ENCODE data around the gene BMPR1B. TPM values are rescaled to one million over a fixed set of nuclear protein-coding genes. Genes with fewer than 3 reads are reported as not detected.
"Not testable (repeated sequence)": the region's sequence is repeated elsewhere in the genome, so short reads cannot be mapped to it uniquely, and the experiment has no call there.

Gene BMPR1B
- total RNA-seq, 1 donor from 2014 or later = 23.6 TPM

GRCh38 chr4:95048296-95048695, 290.5 kb downstream of the BMPR1B start:
- DNase-seq = no peak

- DNase-seq = no peak
These were observed 291.9 kb downstream of the BMPR1B start for GRCh38 chr4:95049551-95050233.

- no peak for DNase-seq
These were observed 293.4 kb downstream of the BMPR1B start for GRCh38 chr4:95050980-95051701.

- no peak for DNase-seq
These were observed 293.9 kb downstream of the BMPR1B start for GRCh38 chr4:95051702-95052020.

- DNase-seq = no peak
These were observed 301.2 kb downstream of the BMPR1B start for GRCh38 chr4:95058991-95059390.

- no peak for DNase-seq
These were observed 301.9 kb downstream of the BMPR1B start for GRCh38 chr4:95059663-95060062.

GRCh38 chr4:95061220-95061619, 303.5 kb downstream of the BMPR1B start:
- DNase-seq = no peak

GRCh38 chr4:95061801-95062200, 304.0 kb downstream of the BMPR1B start:
- DNase-seq = not testable (repeated sequence)

GRCh38 chr4:95066050-95066449, 308.3 kb downstream of the BMPR1B start:
- no peak for DNase-seq

- DNase-seq = no peak
These were observed 310.6 kb downstream of the BMPR1B start for GRCh38 chr4:95068401-95068800.

- no peak for DNase-seq
These were observed 311.2 kb downstream of the BMPR1B start for GRCh38 chr4:95068818-95069478.

GRCh38 chr4:95071851-95072250, 314.1 kb downstream of the BMPR1B start:
- no peak for DNase-seq

- DNase-seq = no peak
These were observed 315.9 kb downstream of the BMPR1B start for GRCh38 chr4:95073646-95074045.

- DNase-seq = no peak
These were observed 320.1 kb downstream of the BMPR1B start for GRCh38 chr4:95077864-95078263.

- no peak for DNase-seq
These were observed 323.2 kb downstream of the BMPR1B start for GRCh38 chr4:95080969-95081368.

- no peak for DNase-seq
These were observed 326.8 kb downstream of the BMPR1B start for GRCh38 chr4:95084584-95084983.

- DNase-seq = no peak
These were observed 327.5 kb downstream of the BMPR1B start for GRCh38 chr4:95085124-95085833.

- no peak for DNase-seq
These were observed 328.8 kb downstream of the BMPR1B start for GRCh38 chr4:95086551-95086950.

- DNase-seq = no peak
These were observed 330.1 kb downstream of the BMPR1B start for GRCh38 chr4:95087657-95088455.

GRCh38 chr4:95091272-95091671, 333.5 kb downstream of the BMPR1B start:
- DNase-seq = no peak

- DNase-seq = no peak
These were observed 335.0 kb downstream of the BMPR1B start for GRCh38 chr4:95092766-95093165.

- no peak for DNase-seq
These were observed 335.7 kb downstream of the BMPR1B start for GRCh38 chr4:95093460-95093859.
